ENCODE data around the gene BLVRB.

GRCh38 chr19:40465025-40465556, 454 bp downstream of the BLVRB start:
- TF ChIP-seq SIN3A (IDR thresholded peaks at IDR 0.05; ENCODE audit: borderline replicate concordance, low read depth, low read length) (no peak), SMC3 (IDR thresholded peaks at IDR 0.05; ENCODE audit: low read depth, low read length) (no peak), EP300 (IDR thresholded peaks at IDR 0.05; ENCODE audit: borderline replicate concordance in 1 of 2, low read depth in 1 of 2, low read length in 1 of 2) (no peak), MXI1 (IDR thresholded peaks at IDR 0.05; ENCODE audit: low read depth, low read length) (no peak), TCF12 (IDR thresholded peaks at IDR 0.05) (no peak), EZH2phosphoT487 (IDR thresholded peaks at IDR 0.05; ENCODE audit: borderline replicate concordance, low read depth) (no peak), YY1 (IDR thresholded peaks at IDR 0.05; ENCODE audit: low read depth) (no peak), USF1 (IDR thresholded peaks at IDR 0.05; ENCODE audit: borderline replicate concordance, low read depth) (no peak), RAD21 (IDR thresholded peaks at IDR 0.05; ENCODE audit: low read length) (no peak), CHD2 (IDR thresholded peaks at IDR 0.05; ENCODE audit: low read length, partially characterized antibody) (no peak), ZBTB33 (IDR thresholded peaks at IDR 0.05; ENCODE audit: borderline replicate concordance, low read depth) (no peak), FOXM1 (IDR thresholded peaks at IDR 0.05; ENCODE audit: low read depth) (no peak)
- TF ChIP-seq, protein P1, sequence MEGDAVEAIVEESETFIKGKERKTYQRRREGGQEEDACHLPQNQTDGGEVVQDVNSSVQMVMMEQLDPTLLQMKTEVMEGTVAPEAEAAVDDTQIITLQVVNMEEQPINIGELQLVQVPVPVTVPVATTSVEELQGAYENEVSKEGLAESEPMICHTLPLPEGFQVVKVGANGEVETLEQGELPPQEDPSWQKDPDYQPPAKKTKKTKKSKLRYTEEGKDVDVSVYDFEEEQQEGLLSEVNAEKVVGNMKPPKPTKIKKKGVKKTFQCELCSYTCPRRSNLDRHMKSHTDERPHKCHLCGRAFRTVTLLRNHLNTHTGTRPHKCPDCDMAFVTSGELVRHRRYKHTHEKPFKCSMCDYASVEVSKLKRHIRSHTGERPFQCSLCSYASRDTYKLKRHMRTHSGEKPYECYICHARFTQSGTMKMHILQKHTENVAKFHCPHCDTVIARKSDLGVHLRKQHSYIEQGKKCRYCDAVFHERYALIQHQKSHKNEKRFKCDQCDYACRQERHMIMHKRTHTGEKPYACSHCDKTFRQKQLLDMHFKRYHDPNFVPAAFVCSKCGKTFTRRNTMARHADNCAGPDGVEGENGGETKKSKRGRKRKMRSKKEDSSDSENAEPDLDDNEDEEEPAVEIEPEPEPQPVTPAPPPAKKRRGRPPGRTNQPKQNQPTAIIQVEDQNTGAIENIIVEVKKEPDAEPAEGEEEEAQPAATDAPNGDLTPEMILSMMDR (IDR thresholded peaks at IDR 0.05) = no peak

Data from SK-N-SH (cell line).